ENCODE data around the gene DMP1.
"Not testable (repeated sequence)": the region's sequence is repeated elsewhere in the genome, so short reads cannot be mapped to it uniquely, and the experiment has no call there.

Gene DMP1

DNA sequence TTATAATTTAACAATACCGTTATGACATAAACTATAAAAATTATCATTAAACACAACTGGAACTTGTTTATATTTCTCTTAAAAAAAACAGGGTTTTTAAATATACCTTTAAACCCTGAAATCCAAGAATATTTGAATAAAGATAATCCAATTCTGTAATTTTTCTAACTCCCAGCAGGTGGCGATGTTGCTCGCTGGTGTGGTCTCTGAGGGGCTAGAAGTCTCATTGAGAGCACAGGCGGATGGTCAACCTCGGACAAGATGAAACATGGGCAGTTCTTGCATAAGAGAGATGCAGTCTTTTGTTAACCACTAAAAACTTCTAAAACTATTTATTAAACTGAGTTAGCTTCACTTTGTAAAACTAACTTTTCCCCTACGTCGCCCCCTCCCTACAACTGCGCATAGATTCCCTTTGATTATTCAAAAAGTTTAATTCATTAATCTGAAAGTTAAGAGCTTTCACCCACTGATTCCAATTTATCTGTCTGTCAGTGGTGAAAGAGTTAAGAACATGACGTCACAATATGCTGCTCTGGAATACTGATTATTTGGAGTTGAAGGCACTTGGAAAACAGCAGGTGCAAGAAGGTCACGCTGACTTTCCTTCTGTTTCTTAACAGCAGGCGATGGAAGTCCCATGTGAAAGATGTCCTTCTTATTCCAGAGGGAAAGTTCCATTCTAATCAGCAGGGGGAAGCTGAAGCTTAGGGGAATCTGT is 29.5 kb downstream of the DMP1 start:
- TF ChIP-seq, protein P1, sequence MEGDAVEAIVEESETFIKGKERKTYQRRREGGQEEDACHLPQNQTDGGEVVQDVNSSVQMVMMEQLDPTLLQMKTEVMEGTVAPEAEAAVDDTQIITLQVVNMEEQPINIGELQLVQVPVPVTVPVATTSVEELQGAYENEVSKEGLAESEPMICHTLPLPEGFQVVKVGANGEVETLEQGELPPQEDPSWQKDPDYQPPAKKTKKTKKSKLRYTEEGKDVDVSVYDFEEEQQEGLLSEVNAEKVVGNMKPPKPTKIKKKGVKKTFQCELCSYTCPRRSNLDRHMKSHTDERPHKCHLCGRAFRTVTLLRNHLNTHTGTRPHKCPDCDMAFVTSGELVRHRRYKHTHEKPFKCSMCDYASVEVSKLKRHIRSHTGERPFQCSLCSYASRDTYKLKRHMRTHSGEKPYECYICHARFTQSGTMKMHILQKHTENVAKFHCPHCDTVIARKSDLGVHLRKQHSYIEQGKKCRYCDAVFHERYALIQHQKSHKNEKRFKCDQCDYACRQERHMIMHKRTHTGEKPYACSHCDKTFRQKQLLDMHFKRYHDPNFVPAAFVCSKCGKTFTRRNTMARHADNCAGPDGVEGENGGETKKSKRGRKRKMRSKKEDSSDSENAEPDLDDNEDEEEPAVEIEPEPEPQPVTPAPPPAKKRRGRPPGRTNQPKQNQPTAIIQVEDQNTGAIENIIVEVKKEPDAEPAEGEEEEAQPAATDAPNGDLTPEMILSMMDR (IDR thresholded peaks at IDR 0.05; ENCODE audit: low read depth, low read length) = peak; percentile 70
- H3K4me3 ChIP-seq (ENCODE audit: low read depth, low read length) = no peak overlapping the region

DNA sequence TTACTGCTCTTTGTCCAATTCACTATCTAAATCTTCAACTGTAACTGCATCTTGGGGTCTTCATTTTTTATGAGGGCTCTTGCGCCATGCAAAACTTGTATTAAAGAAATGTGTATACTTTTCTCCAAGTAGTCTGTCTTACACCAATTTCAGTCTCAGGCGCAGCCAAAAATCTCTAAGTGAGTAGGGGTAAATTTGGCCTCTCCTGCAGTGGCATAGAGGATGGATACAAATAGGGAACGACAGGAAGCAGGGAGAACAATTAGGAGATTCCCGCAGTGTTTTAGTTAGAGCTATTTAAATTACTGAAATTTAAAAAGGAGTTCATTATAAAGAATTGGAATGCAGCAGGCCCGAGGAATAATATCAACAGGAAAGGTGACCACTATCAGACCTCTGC is 30.2 kb downstream of the DMP1 start:
- TF ChIP-seq, protein P1 (IDR thresholded peaks at IDR 0.05; ENCODE audit: low read depth, low read length) = no peak
- H3K4me3 ChIP-seq (ENCODE audit: low read depth, low read length) = no peak overlapping the region

DNA sequence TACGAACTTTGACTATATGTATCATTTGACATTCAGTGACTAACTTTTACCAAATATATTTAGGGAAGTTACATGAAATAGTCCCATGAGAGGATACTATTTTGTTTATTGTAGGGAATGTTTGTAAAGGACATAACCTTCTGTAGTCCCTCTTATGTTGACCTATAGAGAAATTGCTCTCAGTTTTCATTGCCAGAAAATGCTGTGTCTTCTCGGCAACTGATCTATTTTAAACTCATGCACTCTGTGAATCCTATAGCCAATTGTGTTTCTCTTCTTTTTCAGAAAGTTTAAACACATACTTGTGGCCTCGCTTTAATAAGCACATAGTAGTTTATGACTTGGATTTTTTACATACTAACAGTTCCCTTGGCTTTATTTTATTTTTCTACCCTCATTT is 38.2 kb downstream of the DMP1 start:
- TF ChIP-seq, protein P1 (IDR thresholded peaks at IDR 0.05; ENCODE audit: low read depth, low read length) = no peak
- H3K4me3 ChIP-seq (ENCODE audit: low read depth, low read length) = no peak overlapping the region

DNA sequence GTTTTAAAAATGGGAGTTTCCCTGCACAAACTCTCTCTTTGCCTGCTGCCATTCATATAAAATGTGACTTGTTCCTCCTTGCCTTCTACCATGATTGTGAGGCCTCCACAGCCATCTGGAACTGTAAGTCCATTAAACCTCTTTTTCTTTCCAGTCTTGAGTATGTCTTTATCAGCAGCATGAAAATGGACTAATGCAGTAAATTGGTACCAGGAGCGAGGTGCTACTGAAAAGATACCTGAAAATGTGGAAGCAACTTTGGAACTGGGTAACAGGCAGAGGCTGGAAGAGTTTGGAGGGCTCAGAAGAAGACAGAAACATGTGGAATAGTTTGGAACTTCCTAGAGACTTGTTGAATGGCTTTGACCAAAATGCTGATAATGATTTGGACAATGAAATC is 40.9 kb downstream of the DMP1 start:
- not testable (repeated sequence) for H3K4me3 ChIP-seq (ENCODE audit: low read depth, low read length)

DNA sequence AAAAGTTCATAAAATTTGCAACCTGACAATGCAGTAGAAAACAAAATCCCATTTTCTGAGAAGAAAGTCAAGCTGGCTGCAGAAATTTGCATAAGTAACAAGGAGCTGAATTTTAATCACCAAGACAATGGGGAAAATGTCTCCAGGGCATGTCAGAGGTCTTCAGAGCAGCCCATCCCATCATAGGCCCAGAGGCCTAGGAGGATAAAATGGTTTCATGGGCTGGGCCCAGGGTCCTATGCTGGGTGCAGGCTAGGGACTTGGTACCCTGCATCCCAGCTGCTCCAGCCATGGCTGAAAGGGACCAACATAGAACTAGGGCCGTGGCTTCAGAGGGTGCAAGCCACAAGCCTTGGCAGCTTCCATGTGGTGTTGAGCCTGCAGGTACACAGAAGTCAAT is 42.0 kb downstream of the DMP1 start:
- H3K4me3 ChIP-seq (ENCODE audit: low read depth, low read length) = not testable (repeated sequence)

DNA sequence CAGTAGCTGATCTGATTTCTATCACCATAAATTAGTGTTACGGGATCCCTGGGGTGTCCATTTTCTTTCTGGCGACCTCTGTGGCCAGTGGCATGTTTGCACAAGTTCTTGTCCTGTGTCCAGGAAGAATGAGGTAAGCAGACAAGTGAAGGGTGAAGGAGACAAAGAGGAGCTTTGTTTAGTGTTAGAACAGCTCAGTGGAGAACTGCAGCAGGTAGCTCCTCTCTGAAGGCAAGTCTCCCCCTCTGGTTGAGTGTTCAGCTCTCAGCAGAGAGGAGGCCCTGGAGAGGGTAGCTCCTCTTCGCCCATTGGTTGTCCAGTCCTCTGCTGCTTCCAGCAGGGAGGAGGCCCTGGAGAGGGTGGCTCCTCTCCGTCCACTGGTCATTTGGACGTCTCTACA is 47.2 kb downstream of the DMP1 start:
- no peak overlapping the region for H3K4me3 ChIP-seq (ENCODE audit: low read depth, low read length)
- TF ChIP-seq, protein P1 (IDR thresholded peaks at IDR 0.05; ENCODE audit: low read depth, low read length) = no peak

DNA sequence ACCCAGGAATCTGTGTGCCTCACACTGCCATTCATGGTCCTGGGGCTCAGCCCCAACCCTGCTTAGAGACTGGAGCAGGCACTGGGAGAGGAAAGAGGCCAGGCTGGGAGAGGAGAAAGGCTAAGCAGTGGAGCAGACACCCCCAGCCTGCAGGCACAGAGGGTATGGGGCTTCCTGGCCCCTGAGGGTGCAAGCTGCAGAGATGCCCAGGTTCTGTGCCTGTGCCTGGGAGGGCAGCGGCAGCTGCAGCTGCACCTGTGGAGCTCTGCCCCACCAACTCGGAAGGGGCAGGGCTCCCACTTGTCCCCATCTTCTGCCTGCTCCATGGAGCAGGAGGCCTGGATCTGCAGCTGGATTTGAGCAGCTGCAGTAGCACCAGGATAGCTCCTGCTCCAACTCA is 47.9 kb downstream of the DMP1 start:
- TF ChIP-seq, protein P1 (IDR thresholded peaks at IDR 0.05; ENCODE audit: low read depth, low read length) = no peak
- no peak overlapping the region for H3K4me3 ChIP-seq (ENCODE audit: low read depth, low read length)

DNA sequence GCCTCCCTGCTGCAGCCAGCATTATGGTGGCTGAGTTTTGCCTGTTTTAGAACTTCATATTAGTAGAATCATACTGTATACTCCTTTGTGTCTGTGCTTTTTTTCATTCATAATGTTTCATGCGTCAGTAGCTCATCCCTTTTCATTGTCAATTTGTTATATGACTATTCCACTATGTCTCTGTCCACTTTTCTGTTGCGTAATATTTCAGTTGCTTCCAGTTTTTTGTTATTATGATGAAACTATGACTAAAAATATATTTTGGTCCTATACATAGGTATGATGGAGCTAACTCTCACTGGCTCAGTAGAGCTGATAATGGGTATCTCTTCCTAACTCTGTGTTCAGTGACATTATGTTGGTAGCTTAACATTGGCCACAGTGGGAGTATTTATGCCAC is 48.3 kb downstream of the DMP1 start:
- H3K4me3 ChIP-seq (ENCODE audit: low read depth, low read length) = no peak overlapping the region
- TF ChIP-seq, protein P1 (IDR thresholded peaks at IDR 0.05; ENCODE audit: low read depth, low read length) = no peak
